ENCODE data around the gene GALNT18.

The GALNT18 gene

GRCh38 chr11:11563200-11563975 lies 58.4 kb downstream of the GALNT18 start:
- DNase-seq = no peak

DNA sequence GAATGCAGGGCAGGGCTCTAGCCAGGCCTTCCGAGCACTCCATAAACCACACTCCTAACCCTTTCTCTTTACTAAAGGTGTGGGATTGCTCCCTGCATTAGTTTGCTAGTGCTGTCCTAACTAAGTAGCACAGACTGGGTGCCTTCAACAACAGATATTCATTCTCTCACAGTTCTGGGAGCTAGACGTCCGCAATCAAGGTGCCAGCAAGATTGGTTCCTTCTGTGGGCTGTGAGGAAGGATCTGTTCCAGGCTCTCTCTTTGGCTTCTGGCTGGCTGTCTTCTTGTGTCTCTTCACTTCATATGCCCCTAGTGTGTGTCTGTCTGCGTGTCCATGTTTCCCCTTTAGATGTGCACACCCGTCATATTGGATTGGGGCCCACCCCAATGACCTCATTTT lies 59.8 kb downstream of the GALNT18 start:
- DNase-seq = no peak

DNA sequence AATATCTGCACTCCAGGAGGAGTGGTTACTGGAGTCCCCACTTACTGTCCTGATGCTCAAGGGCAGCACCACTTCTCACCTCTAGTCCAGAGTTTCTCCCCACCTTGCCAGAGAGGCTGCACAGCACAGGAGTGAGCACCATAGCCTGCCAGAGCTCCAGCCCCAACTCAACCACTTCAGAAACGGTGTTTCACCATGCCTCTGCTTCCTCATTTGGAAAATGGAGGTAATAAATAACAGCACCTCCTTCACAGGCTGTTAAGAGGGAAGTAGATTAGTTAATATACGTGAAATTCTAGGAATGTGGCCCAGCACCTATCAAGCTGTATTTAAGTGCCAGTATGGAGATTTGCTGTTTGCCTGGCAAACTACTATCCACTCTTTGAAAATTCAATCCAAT lies 63.0 kb downstream of the GALNT18 start:
- DNase-seq = no peak

GRCh38 chr11:11558396-11558795 lies 63.4 kb downstream of the GALNT18 start:
- no peak for DNase-seq

- DNase-seq = no peak
Observed at GRCh38 chr11:11555208-11555607, 66.6 kb downstream of the GALNT18 start.

DNA sequence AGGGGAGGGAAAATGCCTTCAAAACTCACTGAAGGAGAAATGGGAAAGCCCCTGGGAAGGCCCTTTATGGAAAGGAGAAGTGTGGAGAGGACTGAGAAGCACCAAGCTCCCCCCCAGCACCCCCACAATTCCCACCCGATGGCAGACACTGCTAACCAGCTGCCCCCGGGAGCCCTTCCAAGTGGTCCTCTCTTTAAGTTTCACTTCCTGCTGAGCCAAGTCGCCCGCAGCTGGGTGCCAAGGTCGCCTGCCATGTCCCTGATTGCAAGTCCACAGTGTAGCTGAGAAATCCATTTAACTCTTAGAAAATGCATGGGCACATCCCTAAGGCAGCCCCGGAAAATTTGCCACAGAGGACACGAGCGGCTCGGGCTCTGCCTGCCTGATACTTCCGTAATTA lies 68.2 kb downstream of the GALNT18 start:
- DNase-seq = no peak

DNA sequence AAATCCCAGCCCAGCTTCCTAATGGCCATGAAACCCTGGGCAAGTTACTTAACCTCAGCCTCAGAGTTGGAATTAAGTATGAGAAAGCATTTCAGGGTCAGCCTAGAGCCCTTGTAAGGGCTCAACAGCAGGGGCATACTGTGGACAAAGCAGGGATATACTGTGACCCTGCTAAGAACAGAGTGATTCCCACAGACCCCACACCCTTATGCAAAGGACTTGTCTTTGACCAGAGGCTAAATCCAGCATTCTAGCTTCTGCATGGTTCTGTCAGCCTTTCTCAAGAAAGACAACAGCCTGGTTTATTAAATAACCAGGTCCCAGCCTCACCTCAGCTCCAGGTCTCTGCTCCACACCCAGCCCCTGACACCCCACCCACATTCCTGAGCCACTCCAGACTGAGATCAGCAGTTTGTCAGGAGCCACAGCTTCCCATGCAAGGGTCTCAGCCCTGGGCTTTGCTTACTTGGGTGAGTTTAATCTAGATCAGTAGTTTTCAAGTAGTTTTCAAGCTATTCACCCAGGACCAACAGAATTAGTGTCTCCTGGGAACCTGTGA lies 69.2 kb downstream of the GALNT18 start:
- no peak for DNase-seq

DNA sequence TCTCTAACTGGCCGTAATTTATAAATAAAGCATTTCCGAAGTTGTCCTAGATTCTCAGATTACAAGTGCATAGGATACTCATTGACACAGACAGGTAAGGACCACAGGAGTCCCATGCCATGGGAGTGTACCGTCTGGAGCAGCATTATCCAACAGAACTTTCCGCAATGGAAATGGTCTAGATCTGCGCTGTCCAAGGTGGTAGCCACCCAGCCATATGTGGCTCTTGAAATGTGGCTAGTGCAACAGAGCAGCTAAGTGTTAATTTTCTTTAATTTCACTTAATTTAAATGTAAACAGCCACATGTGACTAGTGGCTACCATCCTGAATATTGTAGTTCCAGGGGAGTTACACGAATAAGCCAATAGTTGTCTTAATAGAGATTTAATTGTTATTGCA lies 71.3 kb downstream of the GALNT18 start:
- no peak for DNase-seq

DNA sequence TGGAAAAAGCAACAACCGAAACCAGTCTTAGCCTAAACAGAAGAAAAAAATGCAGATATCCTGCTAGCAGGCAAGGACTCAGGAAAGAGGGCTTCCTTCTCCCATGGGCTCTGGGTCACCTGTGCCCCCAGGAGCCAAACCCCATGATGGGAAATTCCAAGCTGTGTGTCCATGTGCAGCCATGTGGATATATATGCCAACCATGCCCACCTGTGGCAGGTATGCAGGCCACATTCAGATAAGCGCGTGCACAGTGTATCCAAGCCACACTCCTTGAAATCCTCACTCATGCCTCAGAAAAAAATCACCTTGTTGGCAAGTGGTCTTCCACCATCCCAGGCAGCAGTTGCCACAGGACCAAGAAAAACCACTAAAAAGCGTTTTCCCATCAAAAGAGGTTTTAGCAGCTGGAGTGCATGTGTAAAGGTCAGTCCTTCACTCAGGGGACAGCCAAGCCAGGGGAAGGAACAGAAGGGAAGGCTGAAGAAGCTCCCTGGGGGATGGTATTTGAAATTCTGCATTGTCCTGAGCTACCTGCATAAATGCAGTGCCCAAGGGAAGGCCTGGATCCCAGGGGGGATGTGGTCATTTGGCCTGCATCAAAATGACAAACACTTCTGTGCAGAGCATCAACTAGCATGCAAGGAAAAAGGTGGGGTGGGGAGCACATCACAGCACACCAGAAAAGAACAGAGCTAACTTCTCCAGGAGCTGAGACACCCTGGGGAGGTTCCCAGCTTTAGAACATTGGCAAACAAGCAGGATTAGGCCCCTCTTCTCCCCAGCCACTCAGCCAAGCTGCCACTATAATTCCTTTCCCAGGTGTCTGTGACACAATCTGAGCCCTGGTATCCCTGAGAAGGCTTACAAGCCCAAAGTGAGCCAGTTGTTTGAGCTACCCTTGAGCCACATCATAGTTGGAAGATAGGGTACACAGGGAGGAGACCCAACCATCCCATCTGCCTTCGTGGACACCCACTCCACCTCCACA lies 76.2 kb downstream of the GALNT18 start:
- DNase-seq = no peak

GRCh38 chr11:11543656-11544055 lies 78.1 kb downstream of the GALNT18 start:
- DNase-seq = no peak

DNA sequence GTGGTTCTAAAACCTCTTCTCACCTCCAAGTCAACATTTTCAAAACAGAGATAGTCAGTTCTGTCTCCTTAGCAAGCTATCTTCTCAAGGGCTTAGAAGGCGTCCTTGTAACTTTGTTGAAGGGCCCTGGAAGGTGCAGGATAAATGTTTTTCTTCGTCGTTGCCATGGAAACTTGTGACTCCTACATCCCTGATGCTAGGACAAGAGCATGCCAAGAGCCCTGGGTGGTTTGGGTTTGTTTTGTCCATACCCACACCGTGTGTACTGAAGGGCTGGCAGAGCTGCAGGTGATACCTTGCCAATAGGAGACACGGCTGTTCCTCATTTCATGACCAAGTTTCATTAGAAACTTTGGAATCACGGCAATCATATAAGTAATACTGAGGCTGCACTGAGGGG lies 81.6 kb downstream of the GALNT18 start:
- no peak for DNase-seq

DNA sequence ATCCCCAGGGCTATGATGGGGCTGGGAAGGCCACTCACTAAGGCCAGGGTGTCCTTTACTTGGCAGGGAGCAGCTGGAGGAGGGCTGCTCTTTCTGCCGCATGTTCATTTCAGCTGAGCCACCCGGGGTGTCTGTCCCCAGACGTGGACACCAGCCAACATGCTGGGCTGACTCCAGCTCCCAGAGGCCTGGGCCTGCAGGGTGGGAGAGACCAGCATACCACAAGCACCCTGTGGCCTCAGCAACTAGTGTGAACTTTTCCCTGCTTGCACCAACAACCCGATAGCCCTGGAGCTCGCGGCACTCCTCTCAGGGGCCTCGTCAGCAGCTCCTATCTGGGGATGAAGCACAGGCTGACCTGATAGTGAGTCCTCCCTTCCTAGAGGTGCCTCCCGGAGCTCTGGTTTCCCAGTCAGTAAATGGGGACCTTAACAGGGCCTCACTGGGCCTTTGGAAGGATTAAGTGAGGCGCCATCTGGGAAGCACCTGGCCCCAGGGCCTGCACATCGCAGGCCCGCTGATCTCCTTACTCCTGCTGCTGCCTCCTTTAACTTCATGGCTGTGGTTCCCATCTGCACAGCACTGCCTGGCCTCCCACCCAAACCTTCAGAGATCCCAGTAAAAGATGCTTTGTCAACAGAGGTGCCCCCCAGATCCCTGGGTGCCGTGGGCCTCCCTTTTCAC lies 83.4 kb downstream of the GALNT18 start:
- DNase-seq = no peak

GRCh38 chr11:11537871-11538270 lies 83.9 kb downstream of the GALNT18 start:
- DNase-seq = no peak

DNA sequence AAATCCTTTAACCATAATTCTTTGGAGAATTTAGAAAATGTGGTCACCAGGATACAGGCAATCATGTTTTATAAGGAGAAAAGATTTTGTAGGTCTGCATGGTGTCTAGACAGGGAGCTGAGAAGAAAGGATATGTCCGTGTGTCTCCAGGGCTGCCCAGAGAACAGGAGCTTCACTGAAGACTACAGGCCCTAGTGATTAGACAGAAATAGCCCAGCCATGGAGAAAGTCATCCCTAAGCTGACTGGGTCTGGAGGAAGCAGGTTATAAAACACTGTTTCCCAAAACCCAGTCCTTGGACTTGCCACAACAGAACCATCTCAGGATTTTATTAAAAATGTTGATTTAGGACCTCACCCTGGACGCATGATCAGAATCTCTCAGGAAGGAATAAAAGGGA lies 84.4 kb downstream of the GALNT18 start:
- no peak for DNase-seq

- no peak for DNase-seq
Observed at GRCh38 chr11:11536650-11537049, 85.2 kb downstream of the GALNT18 start.

DNA sequence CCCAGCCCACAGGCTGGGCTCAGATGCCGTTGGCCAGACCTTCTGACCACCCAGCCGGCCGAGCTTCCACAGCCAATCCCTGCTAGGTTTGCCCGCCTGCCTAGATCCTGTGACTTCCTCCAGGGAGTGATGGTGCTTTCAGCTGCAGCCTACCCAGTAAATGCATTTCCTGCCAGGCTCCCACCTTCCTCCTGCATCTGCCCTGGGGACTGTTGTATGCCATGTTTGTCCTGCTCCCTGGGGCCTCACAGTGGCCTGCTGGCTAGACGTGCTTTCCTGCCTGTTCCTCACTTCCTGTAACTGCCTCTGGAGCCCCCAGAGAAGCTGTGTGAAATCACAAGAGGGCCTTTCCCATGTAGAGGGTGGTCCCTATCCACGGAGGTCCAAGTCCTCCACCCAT lies 86.2 kb downstream of the GALNT18 start:
- DNase-seq = no peak

GRCh38 chr11:11534981-11535380 lies 86.8 kb downstream of the GALNT18 start:
- no peak for DNase-seq

- no peak for DNase-seq
Observed at GRCh38 chr11:11533751-11534150, 88.1 kb downstream of the GALNT18 start.

- no peak for DNase-seq
Observed at GRCh38 chr11:11533057-11533456, 88.7 kb downstream of the GALNT18 start.

- no peak for DNase-seq
Observed at GRCh38 chr11:11532574-11532973, 89.2 kb downstream of the GALNT18 start.

DNA sequence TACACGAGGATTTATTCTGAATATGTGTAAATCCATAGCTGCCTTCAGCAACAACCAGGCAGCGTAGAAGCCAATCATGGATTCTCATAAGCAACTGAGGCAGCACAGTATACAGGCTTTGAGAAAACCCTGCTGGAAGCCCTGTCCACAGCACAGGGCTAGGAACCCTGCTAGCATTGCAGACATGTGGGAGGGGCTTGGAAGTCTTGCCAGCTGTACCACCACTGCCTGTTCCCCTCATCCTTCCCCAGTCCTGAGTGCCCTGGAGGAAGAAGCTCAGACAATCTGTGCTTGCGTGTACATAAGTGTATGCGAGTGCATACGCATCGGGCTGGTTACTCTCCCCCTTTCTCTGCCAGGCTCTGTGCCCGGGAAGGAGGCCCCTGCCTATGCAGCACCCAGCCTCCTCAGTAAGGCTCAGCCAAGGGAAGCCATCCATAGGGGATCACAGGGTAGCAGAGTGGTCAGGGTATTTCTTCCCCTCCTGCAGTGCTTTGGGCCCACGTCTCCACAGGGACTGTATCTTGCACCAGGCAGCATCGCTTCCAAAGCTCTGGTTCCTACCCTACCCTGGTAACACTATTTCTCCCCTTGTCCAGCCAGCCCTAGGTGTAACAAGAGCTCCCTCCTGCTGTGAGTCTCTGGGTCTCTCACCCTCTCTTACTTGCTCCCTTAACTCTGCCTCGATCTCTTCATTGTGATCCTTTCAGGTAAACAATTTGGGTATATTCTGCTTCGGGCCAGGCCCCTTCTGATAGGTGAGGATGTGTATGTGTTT lies 90.5 kb downstream of the GALNT18 start:
- DNase-seq = no peak

GRCh38 chr11:11528986-11529385 lies 92.8 kb downstream of the GALNT18 start:
- DNase-seq = no peak
